ENCODE data around the gene ITGAL. TPM values are rescaled to one million over a fixed set of nuclear protein-coding genes. Genes with fewer than 3 reads are reported as not detected.
A peak's percentile ranks its signal among the peaks of the same experiment; 100 is the strongest.
"Not testable (repeated sequence)": the region's sequence is repeated elsewhere in the genome, so short reads cannot be mapped to it uniquely, and the experiment has no call there.

ITGAL gene
- total RNA-seq, 1 donor from 2014 or later: 3.1 TPM

- DNase-seq (ENCODE audit: low spot score): peak; percentile 22
Observed at GRCh38 chr16:30491744-30492308, 19.3 kb downstream of the ITGAL start.

DNA sequence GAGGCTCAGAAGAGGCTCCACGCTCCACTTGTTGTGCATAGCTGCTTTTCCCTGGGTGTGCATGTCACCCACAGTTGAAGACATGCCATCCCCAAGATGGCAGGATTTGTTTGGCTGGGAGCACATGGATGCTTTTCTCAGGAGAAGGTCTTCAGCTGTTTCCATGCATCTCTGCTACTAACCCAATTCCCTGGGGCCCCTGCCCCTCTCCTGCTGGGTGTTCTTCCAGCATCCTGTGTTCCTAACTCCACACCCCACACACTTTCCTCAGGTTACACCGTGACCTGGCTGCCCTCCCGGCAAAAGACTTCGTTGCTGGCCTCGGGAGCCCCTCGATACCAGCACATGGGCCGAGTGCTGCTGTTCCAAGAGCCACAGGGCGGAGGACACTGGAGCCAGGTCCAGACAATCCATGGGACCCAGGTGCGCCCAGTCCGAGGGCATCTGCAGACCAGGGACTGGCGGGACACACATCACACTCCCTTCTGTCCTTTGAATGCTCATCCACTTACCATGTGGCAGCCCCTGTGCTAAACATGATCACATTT is 21.5 kb downstream of the ITGAL start:
- no peak for DNase-seq (ENCODE audit: low spot score)

- no peak for DNase-seq (ENCODE audit: low spot score)
Observed at GRCh38 chr16:30494709-30495108, 22.2 kb downstream of the ITGAL start.

DNA sequence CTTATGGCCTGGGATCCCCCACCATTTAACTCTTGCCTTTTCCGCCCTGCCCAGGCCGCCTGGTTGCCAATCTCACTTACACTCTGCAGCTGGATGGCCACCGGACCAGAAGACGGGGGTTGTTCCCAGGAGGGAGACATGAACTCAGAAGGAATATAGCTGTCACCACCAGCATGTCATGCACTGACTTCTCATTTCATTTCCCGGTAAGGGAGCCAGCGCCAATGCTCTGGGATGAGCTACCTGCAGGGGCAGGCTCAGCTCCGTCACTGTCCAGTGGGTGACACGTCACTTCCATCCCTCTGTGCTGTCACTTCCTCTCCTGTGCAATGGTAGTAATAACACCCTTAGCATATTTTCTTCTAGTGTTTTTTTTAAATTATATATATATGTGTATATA is 26.7 kb downstream of the ITGAL start:
- DNase-seq (ENCODE audit: low spot score): no peak

GRCh38 chr16:30503403-30504296 is 31.1 kb downstream of the ITGAL start:
- DNase-seq (ENCODE audit: low spot score): no peak

GRCh38 chr16:30509081-30509765 is 36.7 kb downstream of the ITGAL start:
- no peak for DNase-seq (ENCODE audit: low spot score)

DNA sequence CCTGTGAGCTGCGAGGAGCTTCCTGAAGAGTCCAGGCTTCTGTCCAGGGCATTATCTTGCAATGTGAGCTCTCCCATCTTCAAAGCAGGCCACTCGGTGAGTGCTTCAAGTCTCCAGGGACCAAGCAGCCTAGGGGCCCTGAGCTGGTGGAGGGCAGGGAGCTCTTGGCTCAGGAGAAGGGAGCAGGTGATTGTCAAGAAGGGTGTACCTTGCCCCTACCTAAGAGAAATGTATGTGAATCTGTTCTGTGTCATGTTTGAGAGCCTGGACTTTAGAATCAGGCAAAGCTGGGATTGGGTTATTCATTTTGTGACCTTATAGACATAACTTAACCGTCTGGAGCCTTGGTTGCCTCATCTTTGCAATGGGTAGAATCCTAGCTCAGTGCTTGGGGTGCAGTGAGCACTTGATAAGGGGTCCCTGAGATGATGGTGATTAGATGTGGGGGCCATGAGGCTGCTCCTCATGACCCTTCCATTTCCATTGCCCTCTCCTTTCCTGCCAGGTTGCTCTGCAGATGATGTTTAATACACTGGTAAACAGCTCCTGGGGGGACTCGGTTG is 37.9 kb downstream of the ITGAL start:
- DNase-seq (ENCODE audit: low spot score): no peak

DNA sequence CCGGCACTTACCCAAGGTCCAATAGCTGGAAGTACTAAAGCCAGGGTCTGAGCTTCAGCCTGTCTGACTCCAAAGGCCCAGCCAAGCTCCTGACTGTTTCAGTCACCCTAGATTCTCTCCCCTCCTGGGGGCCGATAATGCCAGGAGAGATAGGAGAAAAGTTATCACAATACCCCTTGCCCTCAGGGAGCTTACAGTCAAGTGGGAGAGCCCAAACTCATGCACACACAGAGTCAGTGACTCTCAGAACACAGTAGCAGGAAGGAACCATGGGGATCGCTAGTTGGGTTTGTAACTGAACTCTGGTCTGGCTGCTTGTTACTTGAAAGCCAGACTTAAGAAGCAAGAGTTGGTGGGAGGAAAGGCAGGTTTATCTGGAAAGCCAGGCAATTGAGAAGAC is 39.0 kb downstream of the ITGAL start:
- no peak for DNase-seq (ENCODE audit: low spot score)

GRCh38 chr16:30515275-30515674 is 42.7 kb downstream of the ITGAL start:
- DNase-seq (ENCODE audit: low spot score): no peak

- DNase-seq (ENCODE audit: low spot score): no peak
Observed at GRCh38 chr16:30518552-30518951, 46.0 kb downstream of the ITGAL start.

DNA sequence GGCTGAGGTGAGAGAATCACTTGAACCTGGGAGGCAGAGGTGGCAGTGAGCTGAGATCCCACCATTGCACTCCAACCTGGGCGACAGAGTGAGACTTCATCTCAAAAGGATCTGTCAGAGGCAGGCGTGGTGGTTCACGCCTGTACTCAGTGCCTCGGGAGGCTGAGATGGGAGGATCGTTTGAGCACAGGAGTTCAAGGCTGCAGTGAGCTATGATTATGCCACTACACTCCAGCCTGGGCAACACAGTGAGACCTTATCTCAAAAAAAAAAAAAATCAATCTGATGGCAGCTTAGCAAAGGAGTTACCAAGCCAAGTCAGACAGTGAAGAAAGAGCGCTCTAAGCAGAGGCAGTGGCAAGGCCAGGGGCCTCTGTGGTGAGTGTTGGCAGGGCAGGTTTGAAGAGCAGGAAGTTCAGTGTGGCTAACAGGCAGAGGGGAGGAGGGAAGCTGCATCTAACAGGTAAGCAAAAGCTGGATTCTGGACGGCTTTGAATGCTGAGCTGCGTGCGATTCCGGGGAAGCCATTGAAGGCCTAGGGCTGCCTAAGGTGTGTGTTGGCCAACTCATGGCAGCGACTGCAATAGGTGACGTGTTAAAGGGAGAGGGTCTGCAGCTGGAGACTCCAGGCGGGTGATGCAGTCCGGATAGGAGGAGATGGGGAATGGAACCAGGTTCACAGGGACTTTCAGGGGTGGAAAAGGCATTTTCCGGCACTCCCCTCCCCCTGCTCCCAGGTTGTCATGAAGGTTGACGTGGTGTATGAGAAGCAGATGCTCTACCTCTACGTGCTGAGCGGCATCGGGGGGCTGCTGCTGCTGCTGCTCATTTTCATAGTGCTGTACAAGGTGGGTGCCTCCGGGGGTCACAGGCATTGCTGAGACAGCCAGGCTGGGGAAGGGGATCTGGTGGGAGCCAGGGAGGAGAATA is 46.8 kb downstream of the ITGAL start:
- DNase-seq (ENCODE audit: low spot score): no peak

GRCh38 chr16:30521476-30521872 is 48.9 kb downstream of the ITGAL start:
- DNase-seq (ENCODE audit: low spot score): no peak

DNA sequence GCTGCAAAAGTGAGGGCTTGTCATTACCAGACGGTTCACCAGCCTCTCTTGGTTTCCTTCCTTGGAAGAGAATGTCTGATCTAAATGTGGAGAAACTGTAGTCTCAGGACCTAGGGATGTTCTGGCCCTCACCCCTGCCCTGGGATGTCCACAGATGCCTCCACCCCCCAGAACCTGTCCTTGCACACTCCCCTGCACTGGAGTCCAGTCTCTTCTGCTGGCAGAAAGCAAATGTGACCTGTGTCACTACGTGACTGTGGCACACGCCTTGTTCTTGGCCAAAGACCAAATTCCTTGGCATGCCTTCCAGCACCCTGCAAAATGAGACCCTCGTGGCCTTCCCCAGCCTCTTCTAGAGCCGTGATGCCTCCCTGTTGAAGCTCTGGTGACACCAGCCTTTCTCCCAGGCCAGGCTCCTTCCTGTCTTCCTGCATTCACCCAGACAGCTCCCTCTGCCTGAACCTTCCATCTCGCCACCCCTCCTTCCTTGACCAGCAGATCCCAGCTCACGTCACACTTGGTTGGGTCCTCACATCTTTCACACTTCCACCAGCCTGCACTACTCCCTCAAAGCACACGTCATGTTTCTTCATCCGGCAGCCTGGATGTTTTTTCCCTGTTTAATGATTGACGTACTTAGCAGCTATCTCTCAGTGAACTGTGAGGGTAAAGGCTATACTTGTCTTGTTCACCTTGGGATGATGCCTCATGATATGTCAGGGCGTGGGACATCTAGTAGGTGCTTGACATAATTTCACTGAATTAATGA is 49.5 kb downstream of the ITGAL start:
- no peak for DNase-seq (ENCODE audit: low spot score)

- not testable (repeated sequence) for DNase-seq (ENCODE audit: low spot score)
Observed at GRCh38 chr16:30522702-30523463, 50.3 kb downstream of the ITGAL start.

GRCh38 chr16:30523768-30524574 is 51.4 kb downstream of the ITGAL start:
- DNase-seq (ENCODE audit: low spot score): no peak

- no peak for DNase-seq (ENCODE audit: low spot score)
Observed at GRCh38 chr16:30524575-30525568, 52.3 kb downstream of the ITGAL start.

DNA sequence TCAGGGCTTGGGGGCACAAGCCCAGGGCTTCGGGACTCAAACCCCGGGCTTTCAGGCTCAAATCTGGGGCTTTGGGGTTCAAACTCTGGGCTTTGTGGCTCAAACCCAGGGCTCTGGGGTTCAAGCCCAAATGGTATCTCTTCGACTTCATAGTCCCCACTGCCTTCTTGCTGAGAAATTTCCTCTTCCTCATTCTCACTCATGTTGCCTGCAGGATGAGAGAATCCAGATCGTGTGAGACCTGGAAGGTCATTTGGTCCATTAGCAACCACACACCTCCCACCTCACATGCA is 53.2 kb downstream of the ITGAL start:
- DNase-seq (ENCODE audit: low spot score): no peak
